CD4-positive, alpha-beta T cell treated with Interleukin-10 for 1 hour (primary cell): ENCODE measurements around the gene DES.

Experiments used
- DNase-seq: peaks from one replicate; pipeline ENCODE4 v3.0.0-alpha.2; 2020

DES gene

DNA sequence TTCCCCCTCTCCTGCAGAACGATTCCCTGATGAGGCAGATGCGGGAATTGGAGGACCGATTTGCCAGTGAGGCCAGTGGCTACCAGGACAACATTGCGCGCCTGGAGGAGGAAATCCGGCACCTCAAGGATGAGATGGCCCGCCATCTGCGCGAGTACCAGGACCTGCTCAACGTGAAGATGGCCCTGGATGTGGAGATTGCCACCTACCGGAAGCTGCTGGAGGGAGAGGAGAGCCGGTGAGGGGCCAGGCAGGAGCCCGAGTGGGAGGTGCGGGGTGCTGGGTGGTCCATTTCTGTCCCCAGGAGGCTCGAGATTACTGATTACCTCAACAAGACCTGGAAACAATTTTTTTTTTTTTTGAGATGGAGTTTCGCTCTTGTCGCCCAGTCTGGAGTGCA, 3.1 kb downstream of the DES start:
- no peak for DNase-seq

GRCh38 chr2:219422952-219423534, 4.9 kb downstream of the DES start:
- DNase-seq = no peak

- no peak for DNase-seq
Measured at GRCh38 chr2:219423652-219424377, 5.6 kb downstream of the DES start.

DNA sequence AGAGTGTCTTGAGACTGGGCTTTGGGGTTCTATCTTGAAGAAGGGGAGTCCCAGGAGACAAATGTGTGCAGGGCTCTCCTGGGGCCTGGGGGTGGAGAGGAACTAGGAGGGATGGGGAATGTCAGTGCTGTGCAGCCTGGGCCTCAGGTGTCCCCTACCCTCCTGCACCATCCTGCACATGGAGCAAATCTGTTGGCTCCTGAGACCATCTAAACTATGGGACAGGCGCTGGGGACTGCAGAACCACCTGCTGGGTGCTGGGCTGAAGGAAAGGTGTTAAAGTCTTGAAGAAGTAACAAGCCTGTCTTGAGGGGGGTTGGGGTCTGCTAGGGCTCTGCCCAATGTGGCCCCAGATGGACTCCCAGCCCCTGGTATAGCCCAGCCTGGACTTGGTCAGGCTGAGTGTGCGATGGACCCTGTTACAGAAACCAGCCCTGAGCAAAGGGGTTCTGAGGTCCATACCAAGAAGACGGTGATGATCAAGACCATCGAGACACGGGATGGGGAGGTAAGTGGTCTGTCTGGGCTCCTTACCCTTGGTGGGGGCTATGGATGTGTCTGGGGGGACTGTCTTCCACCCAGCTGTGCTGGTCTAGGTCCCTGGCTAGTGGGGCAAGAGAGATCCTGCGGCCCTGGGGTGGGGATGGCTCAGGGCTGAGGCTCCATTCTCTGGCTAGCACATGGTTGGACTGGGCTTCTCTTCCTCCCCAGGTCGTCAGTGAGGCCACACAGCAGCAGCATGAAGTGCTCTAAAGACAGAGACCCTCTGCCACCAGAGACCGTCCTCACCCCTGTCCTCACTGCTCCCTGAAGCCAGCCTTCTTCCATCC, 7.3 kb downstream of the DES start:
- DNase-seq = no peak

DNA sequence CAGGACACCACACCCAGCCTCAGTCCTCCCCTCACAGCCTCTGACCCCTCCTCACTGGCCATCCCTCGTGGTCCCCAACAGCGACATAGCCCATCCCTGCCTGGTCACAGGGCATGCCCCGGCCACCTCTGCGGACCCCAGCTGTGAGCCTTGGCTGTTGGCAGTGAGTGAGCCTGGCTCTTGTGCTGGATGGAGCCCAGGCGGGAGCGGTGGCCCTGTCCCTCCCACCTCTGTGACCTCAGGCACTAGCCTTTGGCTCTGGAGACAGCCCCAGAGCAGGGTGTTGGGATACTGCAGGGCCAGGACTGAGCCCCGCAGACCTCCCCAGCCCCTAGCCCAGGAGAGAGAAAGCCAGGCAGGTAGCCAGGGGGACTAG, 7.9 kb downstream of the DES start:
- no peak for DNase-seq

- no peak for DNase-seq
Measured at GRCh38 chr2:219426534-219427136, 8.5 kb downstream of the DES start.

DNA sequence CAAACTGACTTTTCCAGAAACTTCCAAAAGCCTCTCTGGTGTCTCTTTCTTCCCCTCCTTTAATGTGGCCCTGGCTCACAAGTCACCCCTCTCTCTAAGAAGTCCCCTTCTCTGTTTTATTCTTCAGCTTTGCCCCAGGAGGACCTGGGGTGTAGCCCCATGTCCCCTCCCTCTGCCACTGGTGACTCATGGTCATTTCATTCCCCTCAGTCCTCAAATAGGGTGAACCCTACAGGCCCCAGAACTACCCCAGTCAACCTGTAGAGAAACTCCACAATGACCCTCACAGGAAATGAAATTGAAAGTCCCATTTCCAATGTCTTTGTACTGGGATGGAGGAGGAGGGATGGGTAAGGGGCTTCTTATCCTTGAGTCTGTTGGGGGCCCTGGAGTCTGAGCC, 10.3 kb downstream of the DES start:
- DNase-seq = no peak

DNA sequence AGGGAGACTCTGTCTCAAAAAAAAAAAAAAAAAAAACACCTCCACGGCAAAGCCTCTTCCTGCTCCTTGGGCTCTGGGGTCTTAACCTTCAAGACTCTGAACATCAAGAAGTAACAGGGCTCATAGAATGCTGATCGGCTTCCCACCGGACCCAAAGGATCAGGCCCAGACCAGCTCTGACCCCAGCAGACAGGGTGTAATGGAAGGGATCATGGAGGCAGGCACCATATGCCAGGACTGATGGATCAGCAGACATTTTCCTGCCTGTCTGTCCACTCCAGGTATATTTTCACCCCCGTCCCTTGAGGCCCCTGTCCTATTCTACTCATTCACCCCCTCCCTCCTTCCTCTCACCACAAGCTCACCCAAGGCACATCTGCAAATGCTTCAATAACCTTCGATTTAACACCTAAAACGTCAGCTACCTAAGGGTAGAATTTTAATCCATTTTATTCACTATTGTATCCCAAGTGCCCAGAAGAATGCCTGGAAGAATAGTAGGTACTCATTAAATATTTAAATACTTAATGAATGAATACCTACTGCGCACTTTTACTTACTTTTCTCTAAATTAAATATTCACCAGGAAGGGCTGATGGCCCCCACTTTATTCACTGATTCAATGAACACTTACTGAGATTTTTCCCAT, 11.9 kb downstream of the DES start:
- no peak for DNase-seq

GRCh38 chr2:219430633-219431615, 12.7 kb downstream of the DES start:
- no peak for DNase-seq

- DNase-seq = peak; percentile 8
Measured at GRCh38 chr2:219433666-219434467, 15.7 kb downstream of the DES start.

GRCh38 chr2:219434468-219434717, 16.2 kb downstream of the DES start:
- DNase-seq = no peak

DNA sequence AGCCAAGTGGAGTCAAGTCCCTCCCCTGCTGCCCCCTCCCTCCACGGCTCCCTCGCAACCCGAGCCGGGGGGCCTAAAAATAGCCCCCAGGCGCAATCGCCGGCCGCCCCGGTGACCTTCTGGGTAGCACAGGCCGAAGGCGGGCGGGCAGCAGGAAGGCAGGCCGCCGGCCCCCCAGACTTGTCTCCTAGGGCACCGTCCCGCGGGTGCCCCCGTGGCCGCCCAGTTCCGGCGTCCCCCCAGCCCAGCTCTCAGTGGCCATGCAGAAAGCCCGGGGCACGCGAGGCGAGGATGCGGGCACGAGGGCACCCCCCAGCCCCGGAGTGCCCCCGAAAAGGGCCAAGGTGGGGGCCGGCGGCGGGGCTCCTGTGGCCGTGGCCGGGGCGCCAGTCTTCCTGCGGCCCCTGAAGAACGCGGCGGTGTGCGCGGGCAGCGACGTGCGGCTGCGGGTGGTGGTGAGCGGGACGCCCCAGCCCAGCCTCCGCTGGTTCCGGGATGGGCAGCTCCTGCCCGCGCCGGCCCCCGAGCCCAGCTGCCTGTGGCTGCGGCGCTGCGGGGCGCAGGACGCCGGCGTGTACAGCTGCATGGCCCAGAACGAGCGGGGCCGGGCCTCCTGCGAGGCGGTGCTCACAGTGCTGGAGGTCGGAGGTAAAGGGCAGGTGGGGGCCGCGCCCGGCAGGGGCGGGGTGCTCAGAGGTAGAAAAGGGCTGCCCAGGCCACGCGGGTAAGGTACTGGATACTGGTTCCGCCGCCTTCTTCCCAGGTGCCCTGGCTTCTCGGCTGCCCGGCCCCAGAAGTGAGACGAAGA, 16.7 kb downstream of the DES start, which contains the start of gene SPEG:
SPEG (plus strand) TSS at position 126 of the 808 bp plus-strand sequence; CDS start at position 261, 135 bp downstream.
- no peak for DNase-seq

- DNase-seq = no peak
Measured at GRCh38 chr2:219435701-219436100, 17.5 kb downstream of the DES start.

- DNase-seq = no peak
Measured at GRCh38 chr2:219436491-219436890, 18.3 kb downstream of the DES start.

DNA sequence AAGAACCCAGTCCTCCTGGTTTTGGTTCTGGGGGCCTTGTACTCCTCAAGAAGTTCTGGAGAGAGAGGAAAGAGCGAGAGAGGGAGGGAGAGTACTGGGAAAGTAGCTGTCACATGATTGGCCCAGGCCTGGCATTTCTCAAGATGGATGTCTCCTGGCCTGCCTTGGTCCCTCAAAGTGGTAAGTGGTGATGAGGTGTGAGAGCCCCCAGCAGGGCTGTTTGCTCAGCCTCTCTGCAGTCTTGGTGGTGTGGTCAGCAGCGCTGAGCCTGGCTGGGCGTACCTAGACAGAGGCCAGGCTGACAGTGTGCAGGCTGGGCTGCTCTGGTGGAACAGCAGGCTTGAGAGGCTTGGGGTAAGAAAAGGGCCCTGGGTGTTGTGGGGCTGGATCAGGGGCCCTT, 19.0 kb downstream of the DES start:
- no peak for DNase-seq

GRCh38 chr2:219437690-219438206, 19.6 kb downstream of the DES start:
- no peak for DNase-seq

DNA sequence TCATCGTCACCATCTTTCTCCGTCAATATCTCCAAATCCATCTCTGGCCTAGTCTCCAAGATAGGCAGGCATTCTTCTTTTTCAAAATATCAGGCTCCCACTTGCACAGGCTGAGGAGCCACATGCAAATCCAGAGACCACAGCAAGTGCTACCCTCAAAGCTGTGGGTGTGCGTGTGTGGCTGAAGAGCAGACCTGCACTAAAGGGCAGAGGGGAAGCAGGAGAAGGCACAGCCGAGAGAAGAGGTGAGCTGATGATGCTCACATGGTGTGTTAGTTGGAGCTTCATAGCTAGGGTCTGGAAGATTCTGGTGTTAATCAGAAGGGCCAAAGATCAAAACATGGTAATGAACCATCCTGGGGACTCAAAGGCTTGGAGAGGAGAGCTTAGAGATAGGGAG, 20.3 kb downstream of the DES start:
- no peak for DNase-seq

DNA sequence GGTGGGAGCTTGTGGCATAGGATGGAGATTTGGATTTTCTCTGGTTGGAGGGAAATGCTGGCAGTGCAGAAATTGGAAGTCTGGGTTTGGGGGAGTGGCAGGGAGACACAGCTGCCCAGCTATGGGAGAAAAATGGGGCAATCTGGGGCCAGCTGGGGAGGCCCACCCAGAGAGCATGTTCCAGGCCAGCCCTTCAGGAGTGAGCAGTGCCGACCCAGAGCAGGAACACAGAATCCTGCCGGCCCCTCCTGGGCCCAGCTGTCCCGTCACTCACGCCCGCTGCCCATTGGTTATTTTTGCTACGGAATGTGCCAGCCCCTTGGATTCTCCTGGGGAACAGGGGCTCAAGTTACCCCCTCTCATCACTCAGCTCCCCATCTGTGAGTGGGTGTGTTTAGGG, 21.3 kb downstream of the DES start:
- DNase-seq = no peak

DNA sequence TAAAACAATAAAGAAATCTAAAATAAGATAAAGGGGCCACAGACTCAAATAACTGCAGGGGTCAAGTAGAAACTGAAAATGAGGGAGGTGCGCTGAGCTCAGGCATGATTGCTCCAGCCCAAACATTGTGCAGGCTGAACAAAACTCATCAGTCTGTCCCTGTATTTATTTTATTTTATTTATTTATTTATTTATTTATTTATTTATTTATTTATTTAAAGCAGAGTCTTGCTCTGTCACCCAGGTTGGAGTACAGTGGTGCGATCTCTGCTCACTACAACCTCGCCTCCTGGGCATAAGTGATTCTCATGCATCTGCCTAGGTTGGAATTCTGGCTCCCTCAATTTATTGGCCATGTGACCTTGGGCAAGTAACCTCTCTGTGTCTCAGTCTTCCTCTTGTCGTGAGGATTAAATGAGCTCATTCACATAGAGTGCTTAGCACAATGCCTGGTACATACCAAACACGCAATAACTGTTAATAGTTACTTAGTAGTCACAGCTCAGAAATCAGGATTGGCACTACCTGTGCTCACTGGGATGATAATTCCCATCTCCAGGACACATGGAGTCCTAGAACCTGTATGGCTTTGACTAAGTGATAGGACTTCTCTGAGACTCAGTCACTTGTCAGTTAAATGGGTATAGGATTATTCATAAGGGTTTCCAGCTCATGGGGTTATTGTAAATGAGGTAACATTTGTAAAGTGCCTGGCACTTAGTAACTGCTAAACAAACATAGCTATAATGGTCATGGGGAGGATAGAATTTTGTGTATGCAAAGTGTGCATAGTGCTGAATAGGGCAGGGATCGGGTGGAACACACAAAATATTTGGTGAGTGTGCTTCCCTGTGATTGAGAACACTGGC, 22.4 kb downstream of the DES start:
- no peak for DNase-seq
